ENCODE results near the gene MOGAT3. TPM values are rescaled to one million over a fixed set of nuclear protein-coding genes. Genes with fewer than 3 reads are reported as not detected.

MOGAT3 gene
- polyA plus RNA-seq, 1 donor (not counting 4 experiments of a cell fraction or from before 2014, with no cell fraction given) = not detected

GRCh38 chr7:101244375-101245146 is 43.7 kb upstream of the MOGAT3 start, which contains the start of gene FIS1:
Gene FIS1, minus strand, starts transcription at chr7:101245081. Its CDS starts 77 bp downstream, at chr7:101245004.
- Histone ChIP-seq H3K36me3 (ENCODE audit: control insufficient read depth in 2 of 2, extremely low read depth in 1 of 2, insufficient read depth in 2 of 2, low read length in 2 of 2) (peaks cover 14 to 17% of the 10 kb centered on the region in 2 experiments), H3K27ac (ENCODE audit: control insufficient read depth, insufficient read depth, low read length) (peak within 1 kb of the TSS; percentile 74), H4K20me1 (ENCODE audit: control insufficient read depth, extremely low read depth, insufficient read depth, low read length) (no peaks in the 10 kb centered on the region), H3K4me2 (ENCODE audit: control insufficient read depth, extremely low read depth, insufficient read depth, low read depth, low read length) (peak within 1 kb of the TSS; percentile 93), H3K79me2 (ENCODE audit: control insufficient read depth, insufficient read depth, low read length) (peaks cover 59% of the 10 kb centered on the region), H3K27me3 (ENCODE audit: control insufficient read depth, extremely low read depth, insufficient read depth, low read length) (no peaks in the 10 kb centered on the region), H3K4me1 (ENCODE audit: control insufficient read depth, extremely low read depth, insufficient read depth, low read length) (peaks cover 24% of the 10 kb centered on the region), H3K9me3 (ENCODE audit: control insufficient read depth, low read depth, low read length) (no peaks in the 10 kb centered on the region), H3K9me1 (ENCODE audit: control insufficient read depth, extremely low read depth, insufficient read depth, low read length) (no peaks in the 10 kb centered on the region), H2AFZ (ENCODE audit: control insufficient read depth, low read length) (peak within 1 kb of the TSS; percentile 93), H3K4me3 (ENCODE audit: control insufficient read depth in 2 of 3, extremely low read depth in 1 of 3, insufficient read depth in 2 of 3, low read depth in 1 of 3, low read length in 3 of 3) (peak within 1 kb of the TSS; percentile 64 to 73 (median 66)), H3K9ac (ENCODE audit: control insufficient read depth, extremely low read depth, insufficient read depth, low read length) (peak within 1 kb of the TSS; percentile 80)
- peak; percentile 20 for FAIRE-seq
- no peak for TF ChIP-seq EZH2 (IDR thresholded peaks at IDR 0.05; ENCODE audit: low read length)
- TF ChIP-seq, protein P1, sequence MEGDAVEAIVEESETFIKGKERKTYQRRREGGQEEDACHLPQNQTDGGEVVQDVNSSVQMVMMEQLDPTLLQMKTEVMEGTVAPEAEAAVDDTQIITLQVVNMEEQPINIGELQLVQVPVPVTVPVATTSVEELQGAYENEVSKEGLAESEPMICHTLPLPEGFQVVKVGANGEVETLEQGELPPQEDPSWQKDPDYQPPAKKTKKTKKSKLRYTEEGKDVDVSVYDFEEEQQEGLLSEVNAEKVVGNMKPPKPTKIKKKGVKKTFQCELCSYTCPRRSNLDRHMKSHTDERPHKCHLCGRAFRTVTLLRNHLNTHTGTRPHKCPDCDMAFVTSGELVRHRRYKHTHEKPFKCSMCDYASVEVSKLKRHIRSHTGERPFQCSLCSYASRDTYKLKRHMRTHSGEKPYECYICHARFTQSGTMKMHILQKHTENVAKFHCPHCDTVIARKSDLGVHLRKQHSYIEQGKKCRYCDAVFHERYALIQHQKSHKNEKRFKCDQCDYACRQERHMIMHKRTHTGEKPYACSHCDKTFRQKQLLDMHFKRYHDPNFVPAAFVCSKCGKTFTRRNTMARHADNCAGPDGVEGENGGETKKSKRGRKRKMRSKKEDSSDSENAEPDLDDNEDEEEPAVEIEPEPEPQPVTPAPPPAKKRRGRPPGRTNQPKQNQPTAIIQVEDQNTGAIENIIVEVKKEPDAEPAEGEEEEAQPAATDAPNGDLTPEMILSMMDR (optimal IDR thresholded peaks at IDR 0.05 in 1 of 3, IDR thresholded peaks at IDR 0.05 in 1 of 3, conservative IDR thresholded peaks at IDR 0.05 in 1 of 3; ENCODE audit: extremely low read depth in 1 of 3, insufficient read depth in 2 of 3, low read length in 3 of 3) = peak; percentile 77 to 96 (median 87)
- dilution Hi-C loops (cut with MboI; ENCODE audit: extremely low pct_ligation_motif_present, low sequenced_read_pairs) = no loop called here
- no peak for DNase-seq (ENCODE audit: low read depth, low spot score)

- H3K79me2 ChIP-seq (ENCODE audit: control insufficient read depth, insufficient read depth, low read length) = peaks cover 52% of the 10 kb centered on the region
- FAIRE-seq (no peak), DNase-seq (ENCODE audit: low read depth, low spot score) (no peak)
- no peaks in the 10 kb centered on the region for H3K27me3 ChIP-seq (ENCODE audit: control insufficient read depth, extremely low read depth, insufficient read depth, low read length)
- H3K4me1 ChIP-seq (ENCODE audit: control insufficient read depth, extremely low read depth, insufficient read depth, low read length) = peaks cover 24% of the 10 kb centered on the region
- H3K9me1 ChIP-seq (ENCODE audit: control insufficient read depth, extremely low read depth, insufficient read depth, low read length) = no peaks in the 10 kb centered on the region
- peaks cover 16 to 17% of the 10 kb centered on the region in 2 experiments for H3K36me3 ChIP-seq (ENCODE audit: control insufficient read depth in 2 of 2, extremely low read depth in 1 of 2, insufficient read depth in 2 of 2, low read length in 2 of 2)
- peak overlapping the region; percentile 50 for H2AFZ ChIP-seq (ENCODE audit: control insufficient read depth, low read length)
- peak overlapping the region; percentile 74 for H3K27ac ChIP-seq (ENCODE audit: control insufficient read depth, insufficient read depth, low read length)
- H3K4me3 ChIP-seq (ENCODE audit: control insufficient read depth in 2 of 3, extremely low read depth in 1 of 3, insufficient read depth in 2 of 3, low read depth in 1 of 3, low read length in 3 of 3) = peak overlapping the region; percentile 64 to 73 (median 66)
- peak overlapping the region; percentile 80 for H3K9ac ChIP-seq (ENCODE audit: control insufficient read depth, extremely low read depth, insufficient read depth, low read length)
- dilution Hi-C loops (cut with MboI; ENCODE audit: extremely low pct_ligation_motif_present, low sequenced_read_pairs) = no loop called here
- H3K9me3 ChIP-seq (ENCODE audit: control insufficient read depth, low read depth, low read length) = no peaks in the 10 kb centered on the region
- peak overlapping the region; percentile 93 for H3K4me2 ChIP-seq (ENCODE audit: control insufficient read depth, extremely low read depth, insufficient read depth, low read depth, low read length)
- no peak for TF ChIP-seq EZH2 (IDR thresholded peaks at IDR 0.05; ENCODE audit: low read length)
- TF ChIP-seq, protein P1 (optimal IDR thresholded peaks at IDR 0.05 in 1 of 3, IDR thresholded peaks at IDR 0.05 in 1 of 3, conservative IDR thresholded peaks at IDR 0.05 in 1 of 3; ENCODE audit: extremely low read depth in 1 of 3, insufficient read depth in 2 of 3, low read length in 3 of 3) = peak in 1 of 3 experiments; percentile 21
- no peaks in the 10 kb centered on the region for H4K20me1 ChIP-seq (ENCODE audit: control insufficient read depth, extremely low read depth, insufficient read depth, low read length)
Measured at GRCh38 chr7:101243646-101244374, 43.0 kb upstream of the MOGAT3 start.

Data from keratinocyte (primary cell).